ENCODE measurements around the gene PCDHGB7. TPM values are rescaled to one million over a fixed set of nuclear protein-coding genes. Genes with fewer than 3 reads are reported as not detected.
A peak's percentile ranks its signal among the peaks of the same experiment; 100 is the strongest.
"Not testable (repeated sequence)": the region's sequence is repeated elsewhere in the genome, so short reads cannot be mapped to it uniquely, and the experiment has no call there.

PCDHGB7 gene
- total and polyA plus RNA-seq, 2 experiments from 2014 or later = 13.2 to 14.2 TPM

DNA sequence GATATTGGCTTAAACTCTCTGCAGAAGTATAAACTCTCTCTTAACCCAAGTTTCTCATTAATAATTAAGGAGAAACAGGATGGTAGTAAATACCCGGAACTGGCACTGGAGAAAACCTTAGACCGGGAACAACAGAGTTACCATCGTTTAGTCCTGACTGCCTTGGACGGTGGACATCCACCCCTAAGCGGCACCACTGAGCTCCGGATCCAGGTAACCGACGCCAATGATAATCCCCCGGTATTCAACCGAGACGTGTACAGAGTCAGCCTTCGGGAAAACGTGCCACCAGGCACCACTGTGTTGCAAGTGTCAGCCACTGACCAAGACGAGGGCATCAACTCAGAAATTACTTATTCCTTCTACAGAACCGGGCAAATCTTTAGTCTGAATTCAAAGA, 18.9 kb upstream of the PCDHGB7 start:
- DNase-seq = no peak
- Histone ChIP-seq H3K9ac (no peak overlapping the region), H3K9me3 (ENCODE audit: low read depth) (no peaks in the 10 kb centered on the region), H3K9me2 (ENCODE audit: insufficient read depth) (no peaks in the 10 kb centered on the region), H3K27me3 (replicated peaks; ENCODE audit: insufficient read depth) (no peaks in the 10 kb centered on the region), H3K36me3 (ENCODE audit: low read depth) (no peaks in the 10 kb centered on the region), H3K4me3 (no peak overlapping the region), H3F3A (ENCODE audit: insufficient read depth) (peaks cover 8% of the 10 kb centered on the region; the same call in 1 of the 2 replicates), H3K79me2 (ENCODE audit: insufficient read depth) (0 out of 2 replicates have a peak, but pooled peaks cover 4% of the 10 kb centered on the region), H3K4me2 (ENCODE audit: unreplicated experiment) (no peak overlapping the region), H4K20me1 (ENCODE audit: insufficient read depth) (no peaks in the 10 kb centered on the region), H3K27ac (no peak overlapping the region), H3K4me1 (ENCODE audit: insufficient read depth) (no peaks in the 10 kb centered on the region), H2AFZ (no peak overlapping the region)
- no peak for TF ChIP-seq EZH2 (IDR thresholded peaks at IDR 0.05; ENCODE audit: insufficient read depth, poor library complexity, severe bottlenecking)
- no peak for TF ChIP-seq EZH2phosphoT487 (IDR thresholded peaks at IDR 0.05; ENCODE audit: insufficient read depth, low read depth)
- in situ Hi-C loops (cut with MboI) = no loop called here
- WGBS, 2 experiments (ENCODE audit: low coverage in 1 of 2, low lambda C conversion rate in 2 of 2, missing lambda C conversion rate in 2 of 2) = 32 to 34% methylated on average over 15 of the region's 15 CpGs

DNA sequence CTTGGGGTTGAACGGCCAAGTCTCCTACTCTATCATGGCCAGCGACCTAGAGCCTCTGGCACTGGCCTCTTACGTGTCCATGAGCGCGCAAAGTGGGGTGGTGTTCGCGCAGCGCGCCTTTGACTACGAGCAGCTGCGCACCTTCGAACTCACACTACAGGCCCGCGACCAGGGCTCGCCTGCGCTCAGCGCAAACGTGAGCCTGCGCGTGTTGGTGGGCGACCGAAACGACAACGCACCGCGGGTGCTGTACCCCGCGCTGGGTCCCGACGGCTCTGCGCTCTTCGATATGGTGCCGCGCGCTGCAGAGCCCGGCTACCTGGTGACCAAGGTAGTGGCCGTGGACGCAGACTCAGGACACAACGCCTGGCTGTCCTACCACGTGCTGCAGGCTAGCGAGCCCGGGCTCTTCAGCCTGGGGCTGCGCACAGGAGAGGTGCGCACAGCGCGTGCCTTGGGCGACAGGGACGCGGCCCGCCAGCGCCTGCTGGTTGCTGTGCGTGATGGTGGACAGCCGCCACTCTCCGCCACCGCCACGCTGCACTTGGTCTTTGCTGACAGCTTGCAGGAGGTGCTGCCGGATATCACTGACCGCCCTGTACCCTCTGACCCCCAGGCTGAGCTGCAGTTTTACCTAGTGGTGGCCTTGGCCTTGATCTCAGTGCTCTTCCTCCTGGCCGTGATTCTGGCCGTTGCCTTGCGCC, 17.8 kb upstream of the PCDHGB7 start:
- Histone ChIP-seq H2AFZ (no peak overlapping the region), H3F3A (ENCODE audit: insufficient read depth) (peaks cover 8% of the 10 kb centered on the region; the same call in 1 of the 2 replicates), H4K20me1 (ENCODE audit: insufficient read depth) (no peaks in the 10 kb centered on the region), H3K79me2 (ENCODE audit: insufficient read depth) (0 out of 2 replicates have a peak, but pooled peaks cover 4% of the 10 kb centered on the region), H3K4me2 (ENCODE audit: unreplicated experiment) (peak overlapping the region; percentile 46), H3K9ac (no peak overlapping the region), H3K27ac (no peak overlapping the region), H3K4me1 (ENCODE audit: insufficient read depth) (no peaks in the 10 kb centered on the region), H3K27me3 (replicated peaks; ENCODE audit: insufficient read depth) (no peaks in the 10 kb centered on the region), H3K9me3 (ENCODE audit: low read depth) (no peaks in the 10 kb centered on the region), H3K36me3 (ENCODE audit: low read depth) (no peaks in the 10 kb centered on the region), H3K9me2 (ENCODE audit: insufficient read depth) (no peaks in the 10 kb centered on the region), H3K4me3 (peak overlapping the region; percentile 58)
- no peak for DNase-seq
- in situ Hi-C loops (cut with MboI) = no loop called here
- TF ChIP-seq EZH2 (IDR thresholded peaks at IDR 0.05; ENCODE audit: insufficient read depth, poor library complexity, severe bottlenecking) (no peak), EZH2phosphoT487 (IDR thresholded peaks at IDR 0.05; ENCODE audit: insufficient read depth, low read depth) (no peak)
- 38 to 39% methylated on average over 41 to 61 of the region's 61 CpGs for WGBS, 2 experiments (ENCODE audit: low coverage in 1 of 2, low lambda C conversion rate in 2 of 2, missing lambda C conversion rate in 2 of 2)

DNA sequence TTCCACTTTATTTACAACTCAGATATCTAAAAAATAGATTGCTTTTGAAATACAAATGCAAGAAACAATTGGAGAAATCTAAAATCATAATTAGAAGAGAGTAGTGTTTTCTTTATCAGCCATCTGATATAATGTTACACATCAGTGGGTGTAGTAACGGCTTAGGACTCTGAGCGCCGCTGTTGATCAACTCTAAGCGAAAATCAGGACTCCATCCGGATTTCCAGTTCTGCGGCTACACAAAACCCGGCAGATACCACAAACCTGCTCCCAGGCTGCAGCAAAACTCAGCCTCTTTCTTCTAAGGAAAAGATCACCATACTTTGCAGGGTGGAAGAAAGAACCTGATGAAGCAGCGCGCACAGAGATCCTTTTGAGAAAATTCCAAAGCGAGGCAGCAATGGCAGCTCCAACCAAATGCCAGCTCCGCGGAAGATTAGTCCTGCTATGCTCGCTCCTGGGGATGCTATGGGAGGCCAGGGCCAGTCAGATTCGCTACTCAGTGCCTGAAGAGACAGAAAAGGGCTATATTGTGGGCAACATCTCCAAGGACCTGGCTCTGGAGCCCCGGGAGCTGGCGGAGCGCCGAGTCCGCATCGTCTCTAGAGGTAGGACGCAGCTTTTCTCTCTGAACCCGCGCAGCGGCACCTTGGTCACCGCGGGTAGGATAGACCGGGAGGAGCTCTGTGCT, 14.8 kb upstream of the PCDHGB7 start, which contains the start of gene PCDHGA9:
TSS of gene PCDHGA9 (plus strand) at position 226 of the 691 bp plus-strand sequence. CDS start at position 401, 175 bp downstream.
- no peaks in the 10 kb centered on the region for H3K9me2 ChIP-seq (ENCODE audit: insufficient read depth)
- H3K4me1 ChIP-seq (ENCODE audit: insufficient read depth) = no peaks in the 10 kb centered on the region; the same call in 1 of the 2 replicates
- peaks cover 8% of the 10 kb centered on the region; the same call in 1 of the 2 replicates for H3F3A ChIP-seq (ENCODE audit: insufficient read depth)
- H3K9me3 ChIP-seq (ENCODE audit: low read depth) = no peaks in the 10 kb centered on the region
- in situ Hi-C loops (cut with MboI) = no loop called here
- DNase-seq = peak; percentile 73
- H4K20me1 ChIP-seq (ENCODE audit: insufficient read depth) = no peaks in the 10 kb centered on the region
- H3K9ac ChIP-seq = peak within 1 kb of the TSS; percentile 38
- H3K4me2 ChIP-seq (ENCODE audit: unreplicated experiment) = peak within 1 kb of the TSS; percentile 54
- no peak for TF ChIP-seq EZH2 (IDR thresholded peaks at IDR 0.05; ENCODE audit: insufficient read depth, poor library complexity, severe bottlenecking)
- TF ChIP-seq EZH2phosphoT487 (IDR thresholded peaks at IDR 0.05; ENCODE audit: insufficient read depth, low read depth) = no peak
- no peaks in the 10 kb centered on the region for H3K36me3 ChIP-seq (ENCODE audit: low read depth)
- H2AFZ ChIP-seq = peak within 1 kb of the TSS; percentile 65
- 0 out of 2 replicates have a peak, but pooled peaks cover 4% of the 10 kb centered on the region for H3K79me2 ChIP-seq (ENCODE audit: insufficient read depth)
- no peak within 1 kb of the TSS for H3K27ac ChIP-seq
- peak within 1 kb of the TSS; percentile 68 for H3K4me3 ChIP-seq
- H3K27me3 ChIP-seq (replicated peaks; ENCODE audit: insufficient read depth) = no peaks in the 10 kb centered on the region
- 20% methylated on average over 27 of the region's 27 CpGs for WGBS, 2 experiments (ENCODE audit: low coverage in 1 of 2, low lambda C conversion rate in 2 of 2, missing lambda C conversion rate in 2 of 2)

DNA sequence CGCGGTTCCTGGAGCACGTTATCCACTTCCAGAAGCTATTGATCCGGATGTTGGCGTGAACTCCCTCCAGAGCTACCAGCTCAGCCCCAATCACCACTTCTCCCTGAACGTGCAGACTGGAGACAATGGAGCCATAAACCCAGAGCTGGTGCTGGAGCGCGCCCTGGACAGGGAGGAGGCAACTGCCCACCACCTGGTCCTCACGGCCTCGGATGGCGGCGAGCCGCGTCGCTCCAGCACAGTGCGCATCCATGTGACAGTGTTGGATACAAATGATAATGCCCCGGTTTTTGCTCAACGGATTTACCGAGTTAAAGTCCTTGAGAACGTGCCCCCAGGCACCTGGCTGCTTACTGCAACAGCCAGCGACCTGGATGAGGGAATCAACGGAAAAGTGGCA, 14.1 kb upstream of the PCDHGB7 start:
- H2AFZ ChIP-seq = peak overlapping the region; percentile 65; the same call in 1 of the 2 replicates
- H3K27me3 ChIP-seq (replicated peaks; ENCODE audit: insufficient read depth) = no peaks in the 10 kb centered on the region
- no peak overlapping the region for H3K27ac ChIP-seq
- H3K9me3 ChIP-seq (ENCODE audit: low read depth) = no peaks in the 10 kb centered on the region
- in situ Hi-C loops (cut with MboI) = no loop called here
- H3K4me3 ChIP-seq = peak overlapping the region; percentile 68
- 0 out of 2 replicates have a peak, but pooled peaks cover 4% of the 10 kb centered on the region for H3K79me2 ChIP-seq (ENCODE audit: insufficient read depth)
- H4K20me1 ChIP-seq (ENCODE audit: insufficient read depth) = no peaks in the 10 kb centered on the region
- 34 to 36% methylated on average over 22 of the region's 22 CpGs for WGBS, 2 experiments (ENCODE audit: low coverage in 1 of 2, low lambda C conversion rate in 2 of 2, missing lambda C conversion rate in 2 of 2)
- H3K4me1 ChIP-seq (ENCODE audit: insufficient read depth) = no peaks in the 10 kb centered on the region; the same call in 1 of the 2 replicates
- TF ChIP-seq EZH2 (IDR thresholded peaks at IDR 0.05; ENCODE audit: insufficient read depth, poor library complexity, severe bottlenecking) = no peak
- TF ChIP-seq EZH2phosphoT487 (IDR thresholded peaks at IDR 0.05; ENCODE audit: insufficient read depth, low read depth) = no peak
- no peak overlapping the region for H3K4me2 ChIP-seq (ENCODE audit: unreplicated experiment)
- no peaks in the 10 kb centered on the region for H3K36me3 ChIP-seq (ENCODE audit: low read depth)
- H3F3A ChIP-seq (ENCODE audit: insufficient read depth) = peaks cover 8% of the 10 kb centered on the region; the same call in 1 of the 2 replicates
- H3K9me2 ChIP-seq (ENCODE audit: insufficient read depth) = no peaks in the 10 kb centered on the region
- DNase-seq = no peak
- no peak overlapping the region for H3K9ac ChIP-seq

DNA sequence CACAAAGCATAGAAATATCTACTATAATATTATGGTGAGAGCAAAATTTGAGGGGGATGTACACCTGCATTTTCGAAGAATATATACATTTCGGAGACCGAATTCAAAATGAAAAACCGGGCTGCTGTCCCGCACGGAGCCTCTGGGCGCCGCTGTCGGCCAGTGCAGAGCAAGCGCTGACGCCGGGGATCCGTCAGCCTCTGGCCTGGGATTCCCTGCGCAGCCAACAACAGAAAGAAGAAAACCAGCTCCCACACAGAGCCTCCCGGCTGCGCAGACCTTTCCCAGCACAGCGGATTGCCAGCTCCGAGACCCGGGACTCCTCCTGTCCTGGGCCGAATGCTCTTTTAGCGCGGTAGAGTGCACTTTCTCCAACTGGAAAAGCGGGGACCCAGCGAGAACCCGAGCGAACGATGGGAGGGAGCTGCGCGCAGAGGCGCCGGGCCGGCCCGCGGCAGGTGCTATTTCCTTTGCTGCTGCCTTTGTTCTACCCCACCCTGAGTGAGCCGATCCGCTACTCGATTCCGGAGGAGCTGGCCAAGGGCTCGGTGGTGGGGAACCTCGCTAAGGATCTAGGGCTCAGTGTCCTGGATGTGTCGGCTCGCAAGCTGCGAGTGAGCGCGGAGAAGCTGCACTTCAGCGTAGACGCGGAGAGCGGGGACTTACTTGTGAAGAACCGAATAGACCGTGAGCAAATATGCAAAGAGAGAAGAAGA, 9.5 kb upstream of the PCDHGB7 start, which contains the start of gene PCDHGB6:
TSS of gene PCDHGB6 (plus strand) at position 232 of the 716 bp plus-strand sequence. CDS start at position 414, 182 bp downstream.
- H3K79me2 ChIP-seq (ENCODE audit: insufficient read depth); H3K36me3 ChIP-seq (ENCODE audit: low read depth); H3K4me1 ChIP-seq (ENCODE audit: insufficient read depth); in situ Hi-C loops (cut with MboI); H3F3A ChIP-seq (ENCODE audit: insufficient read depth); H3K27me3 ChIP-seq (replicated peaks; ENCODE audit: insufficient read depth); H3K9me3 ChIP-seq (ENCODE audit: low read depth); H3K9me2 ChIP-seq (ENCODE audit: insufficient read depth); H4K20me1 ChIP-seq (ENCODE audit: insufficient read depth): not testable (repeated sequence)
- Histone ChIP-seq H3K4me2 (ENCODE audit: unreplicated experiment) (peak within 1 kb of the TSS; percentile 67), H3K4me3 (peak within 1 kb of the TSS; percentile 68), H3K27ac (0 out of 2 replicates have a peak within 1 kb of the TSS, but pooled peaks have one; percentile 13), H2AFZ (peak within 1 kb of the TSS; percentile 74), H3K9ac (peak within 1 kb of the TSS; percentile 56; the same call in 1 of the 2 replicates)
- DNase-seq = peak; percentile 86
- WGBS, 2 experiments (ENCODE audit: low coverage in 1 of 2, low lambda C conversion rate in 2 of 2, missing lambda C conversion rate in 2 of 2) = 10 to 12% methylated on average over 41 to 47 of the region's 51 CpGs
